ENCODE results near the gene PSME1. TPM values are rescaled to one million over a fixed set of nuclear protein-coding genes. Genes with fewer than 3 reads are reported as not detected.

PSME1 gene
- total and polyA plus RNA-seq, 2 donors (not counting 1 experiment from before 2014, with no cell fraction given), result 177 to 266 TPM

- DNase-seq (ENCODE audit: low read depth in 2 of 2), result no peak
- H3K36me3 ChIP-seq (ENCODE audit: control insufficient read depth, insufficient read depth, low read length), result no peaks in the 10 kb centered on the region
- no peak overlapping the region for H2AFZ ChIP-seq (ENCODE audit: low read length)
These were observed 46.1 kb upstream of the PSME1 start for GRCh38 chr14:24089890-24090289.

DNA sequence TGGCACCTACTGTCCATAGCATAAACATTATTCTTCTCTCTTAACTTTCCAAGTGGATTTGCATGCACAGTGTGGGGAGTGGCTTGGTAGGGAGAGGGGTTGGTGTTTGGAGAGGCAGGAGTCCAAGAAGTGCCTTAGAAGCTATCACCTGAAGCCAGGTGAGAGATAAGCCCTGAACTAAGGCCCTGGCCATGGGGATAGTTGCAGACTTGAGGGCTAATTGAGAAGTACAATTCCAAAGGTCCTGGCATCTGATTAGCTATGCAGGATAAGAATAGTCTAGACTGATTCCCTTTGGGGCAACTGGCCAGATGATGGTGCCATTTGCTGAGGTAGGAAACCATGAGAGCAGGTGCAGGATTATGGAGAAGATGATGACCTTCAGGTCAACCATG, 43.9 kb upstream of the PSME1 start:
- Histone ChIP-seq H3K27ac (ENCODE audit: insufficient read depth, low read length) (no peak overlapping the region), H3K36me3 (ENCODE audit: control insufficient read depth, insufficient read depth, low read length) (no peaks in the 10 kb centered on the region), H3K4me3 (replicated peaks in 1 of 4; ENCODE audit: control extremely low read depth in 1 of 4, insufficient read depth in 1 of 4, low read depth in 3 of 4, low read length in 4 of 4) (no peak overlapping the region), H3K4me1 (ENCODE audit: control insufficient read depth, extremely low read depth, insufficient read depth, low read length) (peaks cover 2% of the 10 kb centered on the region), H2AFZ (ENCODE audit: low read length) (no peak overlapping the region), H3K27me3 (ENCODE audit: control insufficient read depth, insufficient read depth, low read length) (no peaks in the 10 kb centered on the region), H3K4me2 (ENCODE audit: extremely low read depth, insufficient read depth, low read length) (no peak overlapping the region), H3K9me3 (ENCODE audit: control insufficient read depth, insufficient read depth, low read depth, low read length) (no peaks in the 10 kb centered on the region), H4K20me1 (ENCODE audit: control insufficient read depth, extremely low read depth, insufficient read depth, low read length) (no peaks in the 10 kb centered on the region), H3K9ac (ENCODE audit: insufficient read depth, low read length) (no peak overlapping the region), H3K79me2 (ENCODE audit: control insufficient read depth, insufficient read depth, low read length) (no peaks in the 10 kb centered on the region)
- no peak for TF ChIP-seq CTCF (conservative IDR thresholded peaks at IDR 0.05 in 1 of 2, IDR thresholded peaks at IDR 0.05 in 1 of 2; ENCODE audit: low read depth in 1 of 2, low read length in 2 of 2)
- TF ChIP-seq EZH2 (IDR thresholded peaks at IDR 0.05; ENCODE audit: low read length, missing control alignments), result no peak
- DNase-seq (ENCODE audit: low read depth in 2 of 2), result no peak

More at GRCh38 chr14:24089890-24090289, 46.1 kb upstream of the PSME1 start:
- H3K79me2 ChIP-seq (ENCODE audit: control insufficient read depth, insufficient read depth, low read length), result no peaks in the 10 kb centered on the region
- no peak overlapping the region for H3K4me2 ChIP-seq (ENCODE audit: extremely low read depth, insufficient read depth, low read length)
- no peaks in the 10 kb centered on the region for H4K20me1 ChIP-seq (ENCODE audit: control insufficient read depth, extremely low read depth, insufficient read depth, low read length)
- no peak overlapping the region for H3K27ac ChIP-seq (ENCODE audit: insufficient read depth, low read length)
- H3K9ac ChIP-seq (ENCODE audit: insufficient read depth, low read length), result no peak overlapping the region
- no peaks in the 10 kb centered on the region for H3K4me1 ChIP-seq (ENCODE audit: control insufficient read depth, extremely low read depth, insufficient read depth, low read length)
- H3K9me3 ChIP-seq (ENCODE audit: control insufficient read depth, insufficient read depth, low read depth, low read length), result no peaks in the 10 kb centered on the region
- no peak overlapping the region for H3K4me3 ChIP-seq (replicated peaks in 1 of 4; ENCODE audit: control extremely low read depth in 1 of 4, insufficient read depth in 1 of 4, low read depth in 3 of 4, low read length in 4 of 4)
- TF ChIP-seq EZH2 (IDR thresholded peaks at IDR 0.05; ENCODE audit: low read length, missing control alignments), result no peak
- no peak for TF ChIP-seq CTCF (conservative IDR thresholded peaks at IDR 0.05 in 1 of 2, IDR thresholded peaks at IDR 0.05 in 1 of 2; ENCODE audit: low read depth in 1 of 2, low read length in 2 of 2)
- H3K27me3 ChIP-seq (ENCODE audit: control insufficient read depth, insufficient read depth, low read length), result no peaks in the 10 kb centered on the region

DNA sequence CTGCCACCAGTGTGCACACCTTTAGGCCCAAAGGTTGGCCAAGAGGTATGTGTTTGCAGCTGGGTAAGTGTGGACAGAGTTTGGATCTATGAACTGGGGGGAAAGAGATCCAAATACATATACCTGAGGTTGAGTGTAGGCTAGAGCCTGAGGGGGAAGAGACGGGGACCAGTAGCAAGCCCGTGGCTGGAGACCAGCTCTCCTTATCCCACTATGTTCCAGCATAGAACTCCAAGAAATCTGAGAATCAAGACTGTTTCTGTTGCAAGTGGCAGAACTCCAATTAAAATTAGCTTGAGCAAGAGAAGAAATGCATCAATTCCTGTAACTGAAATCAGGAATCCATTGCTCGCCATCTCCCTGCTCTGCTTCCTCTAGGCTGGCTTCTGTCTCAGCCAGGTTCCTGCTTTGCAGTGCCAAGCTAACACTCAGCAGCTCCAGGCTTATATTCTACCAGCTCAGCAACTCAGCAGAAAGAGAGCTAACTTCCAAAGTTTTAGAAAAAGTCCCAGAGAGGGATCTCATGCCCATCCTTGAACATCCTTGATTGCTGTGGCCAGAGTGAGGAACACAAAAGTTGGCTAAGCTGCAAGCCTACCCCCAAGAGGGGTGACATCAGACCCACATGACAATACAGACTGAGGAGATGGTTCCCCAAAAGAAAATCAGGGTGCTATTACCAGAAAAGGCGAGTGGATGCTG, 43.3 kb upstream of the PSME1 start:
- H3K4me2 ChIP-seq (ENCODE audit: extremely low read depth, insufficient read depth, low read length), result no peak overlapping the region
- H3K4me1 ChIP-seq (ENCODE audit: control insufficient read depth, extremely low read depth, insufficient read depth, low read length), result peaks cover 2% of the 10 kb centered on the region
- H3K27me3 ChIP-seq (ENCODE audit: control insufficient read depth, insufficient read depth, low read length), result no peaks in the 10 kb centered on the region
- no peak overlapping the region for H3K27ac ChIP-seq (ENCODE audit: insufficient read depth, low read length)
- H3K9ac ChIP-seq (ENCODE audit: insufficient read depth, low read length), result no peak overlapping the region
- no peaks in the 10 kb centered on the region for H4K20me1 ChIP-seq (ENCODE audit: control insufficient read depth, extremely low read depth, insufficient read depth, low read length)
- TF ChIP-seq CTCF (conservative IDR thresholded peaks at IDR 0.05 in 1 of 2, IDR thresholded peaks at IDR 0.05 in 1 of 2; ENCODE audit: low read depth in 1 of 2, low read length in 2 of 2), result no peak
- no peak for TF ChIP-seq EZH2 (IDR thresholded peaks at IDR 0.05; ENCODE audit: low read length, missing control alignments)
- H2AFZ ChIP-seq (ENCODE audit: low read length), result no peak overlapping the region
- no peak for DNase-seq (ENCODE audit: low read depth in 2 of 2)
- H3K79me2 ChIP-seq (ENCODE audit: control insufficient read depth, insufficient read depth, low read length), result no peaks in the 10 kb centered on the region
- H3K36me3 ChIP-seq (ENCODE audit: control insufficient read depth, insufficient read depth, low read length), result no peaks in the 10 kb centered on the region
- H3K9me3 ChIP-seq (ENCODE audit: control insufficient read depth, insufficient read depth, low read depth, low read length), result no peaks in the 10 kb centered on the region
- no peak overlapping the region for H3K4me3 ChIP-seq (replicated peaks in 1 of 4; ENCODE audit: control extremely low read depth in 1 of 4, insufficient read depth in 1 of 4, low read depth in 3 of 4, low read length in 4 of 4)

All from fibroblast of lung (primary cell).